ENCODE measurements around the gene ABCA3. TPM values are rescaled to one million over a fixed set of nuclear protein-coding genes. Genes with fewer than 3 reads are reported as not detected.
"Not testable (repeated sequence)": the region's sequence is repeated elsewhere in the genome, so short reads cannot be mapped to it uniquely, and the experiment has no call there.

Gene ABCA3
- total RNA-seq (5.5 TPM), polyA plus RNA-seq (8.3 TPM)

GRCh38 chr16:2340564-2341455, at the start of gene ABCA3:
ABCA3 (minus strand) TSS chr16:2340728; CDS start chr16:2326466, 14,262 bp downstream.
- H3K4me1 ChIP-seq (ENCODE audit: insufficient read depth): peaks cover 2% of the 10 kb centered on the region
- no peak within 1 kb of the TSS for H3K27ac ChIP-seq (ENCODE audit: low read depth)
- H3K36me3 ChIP-seq (ENCODE audit: insufficient read depth): no peaks in the 10 kb centered on the region
- peak; percentile 62 for DNase-seq (ENCODE audit: extremely low spot score)
- H3K4me3 ChIP-seq (ENCODE audit: low read depth, low read length): peak within 1 kb of the TSS; percentile 69
- 11% methylated on average over 106 of the region's 110 CpGs for WGBS

GRCh38 chr16:2388875-2389433, 48.4 kb upstream of the ABCA3 start:
- Histone ChIP-seq H3K4me3 (ENCODE audit: low read depth, low read length) (no peak overlapping the region), H3K36me3 (ENCODE audit: insufficient read depth) (no peaks in the 10 kb centered on the region), H3K4me1 (ENCODE audit: insufficient read depth) (no peaks in the 10 kb centered on the region), H3K27ac (ENCODE audit: low read depth) (no peak overlapping the region)
- no peak for DNase-seq (ENCODE audit: extremely low spot score)
- 50% methylated on average over 2 of the region's 2 CpGs for WGBS

GRCh38 chr16:2388139-2388874, 47.8 kb upstream of the ABCA3 start:
- WGBS: 80% methylated on average over 3 of the region's 3 CpGs

GRCh38 chr16:2386990-2387389, 46.5 kb upstream of the ABCA3 start:
- DNase-seq (ENCODE audit: extremely low spot score): no peak
- H3K27ac ChIP-seq (ENCODE audit: low read depth): no peak overlapping the region
- H3K4me1 ChIP-seq (ENCODE audit: insufficient read depth): no peaks in the 10 kb centered on the region
- 43% methylated on average over 3 of the region's 3 CpGs for WGBS
- H3K4me3 ChIP-seq (ENCODE audit: low read depth, low read length): no peak overlapping the region
- no peaks in the 10 kb centered on the region for H3K36me3 ChIP-seq (ENCODE audit: insufficient read depth)

More at GRCh38 chr16:2388139-2388874, 47.8 kb upstream of the ABCA3 start:
- no peaks in the 10 kb centered on the region for H3K36me3 ChIP-seq (ENCODE audit: insufficient read depth)
- no peak overlapping the region for H3K27ac ChIP-seq (ENCODE audit: low read depth)
- no peaks in the 10 kb centered on the region for H3K4me1 ChIP-seq (ENCODE audit: insufficient read depth)
- no peak for DNase-seq (ENCODE audit: extremely low spot score)
- H3K4me3 ChIP-seq (ENCODE audit: low read depth, low read length): no peak overlapping the region

GRCh38 chr16:2385982-2386381, 45.5 kb upstream of the ABCA3 start:
- H3K36me3 ChIP-seq (ENCODE audit: insufficient read depth); H3K27ac ChIP-seq (ENCODE audit: low read depth); H3K4me1 ChIP-seq (ENCODE audit: insufficient read depth); H3K4me3 ChIP-seq (ENCODE audit: low read depth, low read length); DNase-seq (ENCODE audit: extremely low spot score): not testable (repeated sequence)
- WGBS: 79% methylated on average over 19 of the region's 19 CpGs

- no peak overlapping the region for H3K4me3 ChIP-seq (ENCODE audit: low read depth, low read length)
- WGBS: 45% methylated on average over 3 of the region's 3 CpGs
- H3K4me1 ChIP-seq (ENCODE audit: insufficient read depth): no peaks in the 10 kb centered on the region
- H3K36me3 ChIP-seq (ENCODE audit: insufficient read depth): no peaks in the 10 kb centered on the region
- H3K27ac ChIP-seq (ENCODE audit: low read depth): no peak overlapping the region
- DNase-seq (ENCODE audit: extremely low spot score): no peak
These were observed 44.8 kb upstream of the ABCA3 start for GRCh38 chr16:2385190-2385836.

GRCh38 chr16:2384426-2384825, 43.9 kb upstream of the ABCA3 start:
- WGBS: 26% methylated on average over 2 of the region's 2 CpGs
- Histone ChIP-seq H3K36me3 (ENCODE audit: insufficient read depth) (no peaks in the 10 kb centered on the region), H3K4me1 (ENCODE audit: insufficient read depth) (no peaks in the 10 kb centered on the region), H3K27ac (ENCODE audit: low read depth) (no peak overlapping the region), H3K4me3 (ENCODE audit: low read depth, low read length) (no peak overlapping the region)
- DNase-seq (ENCODE audit: extremely low spot score): no peak

GRCh38 chr16:2383501-2383900, 43.0 kb upstream of the ABCA3 start:
- WGBS: 95% methylated on average over 1 of the region's 1 CpG

GRCh38 chr16:2374644-2375043, 34.1 kb upstream of the ABCA3 start:
- no peaks in the 10 kb centered on the region for H3K36me3 ChIP-seq (ENCODE audit: insufficient read depth)
- no peaks in the 10 kb centered on the region for H3K4me1 ChIP-seq (ENCODE audit: insufficient read depth)
- H3K4me3 ChIP-seq (ENCODE audit: low read depth, low read length): no peak overlapping the region
- DNase-seq (ENCODE audit: extremely low spot score): no peak
- 48% methylated on average over 3 of the region's 3 CpGs for WGBS
- no peak overlapping the region for H3K27ac ChIP-seq (ENCODE audit: low read depth)

More at GRCh38 chr16:2383501-2383900, 43.0 kb upstream of the ABCA3 start:
- H3K4me3 ChIP-seq (ENCODE audit: low read depth, low read length): no peak overlapping the region
- no peaks in the 10 kb centered on the region for H3K4me1 ChIP-seq (ENCODE audit: insufficient read depth)
- DNase-seq (ENCODE audit: extremely low spot score): no peak
- H3K36me3 ChIP-seq (ENCODE audit: insufficient read depth): no peaks in the 10 kb centered on the region
- H3K27ac ChIP-seq (ENCODE audit: low read depth): no peak overlapping the region

GRCh38 chr16:2373176-2373575, 32.6 kb upstream of the ABCA3 start:
- 52% methylated on average over 4 of the region's 4 CpGs for WGBS
- no peak overlapping the region for H3K4me3 ChIP-seq (ENCODE audit: low read depth, low read length)
- H3K4me1 ChIP-seq (ENCODE audit: insufficient read depth): no peaks in the 10 kb centered on the region
- no peak overlapping the region for H3K27ac ChIP-seq (ENCODE audit: low read depth)
- no peaks in the 10 kb centered on the region for H3K36me3 ChIP-seq (ENCODE audit: insufficient read depth)
- DNase-seq (ENCODE audit: extremely low spot score): no peak

GRCh38 chr16:2372684-2373083, 32.2 kb upstream of the ABCA3 start:
- Histone ChIP-seq H3K4me3 (ENCODE audit: low read depth, low read length) (no peak overlapping the region), H3K36me3 (ENCODE audit: insufficient read depth) (no peaks in the 10 kb centered on the region), H3K27ac (ENCODE audit: low read depth) (no peak overlapping the region), H3K4me1 (ENCODE audit: insufficient read depth) (no peaks in the 10 kb centered on the region)
- 83% methylated on average over 4 of the region's 4 CpGs for WGBS
- no peak for DNase-seq (ENCODE audit: extremely low spot score)

GRCh38 chr16:2371421-2371820, 30.9 kb upstream of the ABCA3 start:
- H3K4me1 ChIP-seq (ENCODE audit: insufficient read depth): no peaks in the 10 kb centered on the region
- no peak for DNase-seq (ENCODE audit: extremely low spot score)
- no peaks in the 10 kb centered on the region for H3K36me3 ChIP-seq (ENCODE audit: insufficient read depth)
- H3K4me3 ChIP-seq (ENCODE audit: low read depth, low read length): no peak overlapping the region
- 49% methylated on average over 2 of the region's 2 CpGs for WGBS
- no peak overlapping the region for H3K27ac ChIP-seq (ENCODE audit: low read depth)

- Histone ChIP-seq H3K36me3 (ENCODE audit: insufficient read depth) (no peaks in the 10 kb centered on the region), H3K4me3 (ENCODE audit: low read depth, low read length) (no peak overlapping the region), H3K4me1 (ENCODE audit: insufficient read depth) (no peaks in the 10 kb centered on the region), H3K27ac (ENCODE audit: low read depth) (no peak overlapping the region)
- DNase-seq (ENCODE audit: extremely low spot score): no peak
These were observed 30.2 kb upstream of the ABCA3 start for GRCh38 chr16:2370721-2371120.
